Panc1 (cell line): ENCODE measurements around the gene GNAZ. TPM values are rescaled to one million over a fixed set of nuclear protein-coding genes. Genes with fewer than 3 reads are reported as not detected.

ENCODE experiments used
- ATAC-seq: fragments of 200-7000 bp; cut with Tn5 transposase; 2 replicates; pipeline ENCODE4 v1.9.1; 2020; ENCODE audit warnings: mild to moderate bottlenecking, moderate library complexity
- BruUV-seq: library from RNA; stranded (reverse); fragments of 400-500 nt; replicated peaks from 2 replicates; lab custom pipeline; 2021; lab: Mats Ljungman, UMichigan
- CTCF ChIA-PET: fragments of 300-600 bp; sonication (Branson Sonifier 250); formaldehyde crosslinking; loops from one replicate; lab custom pipeline; 2022; ENCODE audit warnings: antibody characterized with exemption; lab: Charles Lee
- POLR2A ChIA-PET: fragments of 300-600 bp; sonication (Branson Sonifier 250); formaldehyde crosslinking; loops from one replicate; lab custom pipeline; 2022; ENCODE audit warnings: antibody characterized with exemption; lab: Charles Lee
- DNase-seq: peaks from one replicate; pipeline ENCODE4 v3.0.0-alpha.2; 2010; ENCODE audit warnings: low read depth, low spot score
- H3K27ac ChIP-seq: 2 replicates; pipeline ENCODE4 v1.5.1; 2011; ENCODE audit warnings: mild to moderate bottlenecking, low read length, inconsistent platforms
- H3K27me3 ChIP-seq: fragments of 200-500 bp; sonication (Bioruptor generic); 2 replicates; pipeline ENCODE4 v1.6.0; 2014; ENCODE audit warnings: low read length, inconsistent platforms; ENCODE audit not compliant: control insufficient read depth, insufficient read depth
- H3K36me3 ChIP-seq: fragments of 200-500 bp; sonication (Bioruptor generic); 2 replicates; pipeline ENCODE4 v1.5.1; 2014; ENCODE audit warnings: inconsistent platforms, mild to moderate bottlenecking, low read length, moderate library complexity; ENCODE audit not compliant: control insufficient read depth, insufficient read depth
- H3K4me1 ChIP-seq: 2 replicates; pipeline ENCODE4 v1.5.1; 2011; ENCODE audit warnings: inconsistent platforms, mild to moderate bottlenecking, low read length, moderate library complexity; ENCODE audit not compliant: control insufficient read depth, insufficient read depth
- H3K4me3 ChIP-seq, 2 experiments: 2 replicates each; pipeline ENCODE4 v1.5.1; 2011 to 2012; ENCODE audit warnings: low read depth in 2 of 2, low read length in 2 of 2, mild to moderate bottlenecking in 2 of 2, inconsistent platforms in 1 of 2, moderate library complexity in 1 of 2
- H3K9me3 ChIP-seq: fragments of 200-500 bp; sonication (Bioruptor generic); 2 replicates; pipeline ENCODE4 v1.5.1; 2014; ENCODE audit warnings: low read depth, mild to moderate bottlenecking, inconsistent platforms, low read length, moderate library complexity; ENCODE audit not compliant: control insufficient read depth, insufficient read depth
- POLR2AphosphoS5 ChIP-seq: IDR thresholded peaks from 2 replicates; pipeline ENCODE4 v1.6.1; 2012; ENCODE audit warnings: mild to moderate bottlenecking, low read depth, low read length, moderate library complexity
- SIN3A ChIP-seq: IDR thresholded peaks from 2 replicates; pipeline ENCODE4 v1.6.1; 2012; ENCODE audit warnings: low read depth, mild to moderate bottlenecking, low read length, moderate library complexity, borderline replicate concordance; ENCODE audit not compliant: insufficient read depth
- TCF7L2 ChIP-seq: IDR thresholded peaks from 2 replicates; pipeline ENCODE4 v1.6.1; 2011; ENCODE audit warnings: mild to moderate bottlenecking, low read depth, low read length, inconsistent platforms
- in situ Hi-C: cut with HindIII; loops from 2 replicates; pipeline ENCODE4 v1.10.0; 2016; ENCODE audit warnings: low sequenced_read_pairs, low pct_unique_long_range_greater_than_20kb
- intact Hi-C: fragments of 100-400 bp; cut with micrococcal nuclease; formaldehyde crosslinking; loops from one replicate; pipeline ENCODE4 v1.10.0; 2022; ENCODE audit not compliant: unreplicated experiment
- total RNA-seq: library from RNA; stranded (reverse); gene quantifications from one replicate; pipeline ENCODE4 v1.2.1, GENCODE V29; 2021; ENCODE audit not compliant: unreplicated experiment
- TF ChIP-seq, protein P1 (sequence below), 2 experiments: IDR thresholded peaks; 2 replicates each; pipeline ENCODE4 v1.6.1; 2011 to 2012; ENCODE audit warnings: low read depth in 2 of 2, control low read depth in 1 of 2, low read length in 1 of 2, mild to moderate bottlenecking in 1 of 2, moderate library complexity in 1 of 2; ENCODE audit not compliant: insufficient read depth in 1 of 2
- TF ChIP-seq, protein P2 (sequence below): fragments of 450-650 bp; IDR thresholded peaks from 2 replicates; pipeline ENCODE4 v1.5.1; 2017; ENCODE audit warnings: mild to moderate bottlenecking

Gene GNAZ
- total RNA-seq, 1 experiment from 2014 or later, result 11.9 TPM

DNA sequence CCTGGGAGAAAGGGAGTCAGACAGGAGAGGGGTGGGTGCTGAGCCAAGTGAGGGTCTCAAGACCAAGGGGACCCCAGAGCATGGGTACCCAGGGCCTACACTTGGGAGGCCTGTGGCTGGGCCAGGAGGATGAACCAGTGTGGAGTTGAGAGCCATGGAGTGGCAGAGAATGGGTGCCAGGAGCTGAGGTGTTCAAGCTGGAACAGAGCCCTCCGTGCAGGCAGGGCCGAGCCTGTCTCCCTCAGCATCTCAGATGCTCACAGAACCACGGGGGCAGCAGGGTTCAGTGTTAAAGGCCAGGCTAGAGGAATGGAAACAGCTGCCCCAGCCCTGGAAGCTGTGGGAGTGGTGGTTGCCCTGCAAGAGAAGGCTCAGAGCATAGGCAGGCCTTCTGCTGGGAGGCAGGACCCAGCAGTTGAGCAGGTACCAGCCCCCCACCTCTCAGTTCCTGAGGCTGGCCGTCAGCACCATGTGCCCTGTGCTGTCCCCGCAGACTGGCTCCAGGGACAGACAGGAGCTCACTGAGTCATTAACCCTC is 39.2 kb downstream of the GNAZ start:
- no peak for ATAC-seq
- DNase-seq, result no peak
- ChIA-PET POLR2A (no interaction called here), CTCF (no interaction called here)
- Histone ChIP-seq H3K36me3 (no peaks in the 10 kb centered on the region), H3K27me3 (no peaks in the 10 kb centered on the region), H3K27ac (no peak overlapping the region), H3K4me3 (no peak overlapping the region), H3K9me3 (no peaks in the 10 kb centered on the region), H3K4me1 (no peaks in the 10 kb centered on the region)
- no TSS peak for BruUV-seq
- intact Hi-C loops (no loop called here), in situ Hi-C loops (no loop called here)
- TF ChIP-seq, protein P1, sequence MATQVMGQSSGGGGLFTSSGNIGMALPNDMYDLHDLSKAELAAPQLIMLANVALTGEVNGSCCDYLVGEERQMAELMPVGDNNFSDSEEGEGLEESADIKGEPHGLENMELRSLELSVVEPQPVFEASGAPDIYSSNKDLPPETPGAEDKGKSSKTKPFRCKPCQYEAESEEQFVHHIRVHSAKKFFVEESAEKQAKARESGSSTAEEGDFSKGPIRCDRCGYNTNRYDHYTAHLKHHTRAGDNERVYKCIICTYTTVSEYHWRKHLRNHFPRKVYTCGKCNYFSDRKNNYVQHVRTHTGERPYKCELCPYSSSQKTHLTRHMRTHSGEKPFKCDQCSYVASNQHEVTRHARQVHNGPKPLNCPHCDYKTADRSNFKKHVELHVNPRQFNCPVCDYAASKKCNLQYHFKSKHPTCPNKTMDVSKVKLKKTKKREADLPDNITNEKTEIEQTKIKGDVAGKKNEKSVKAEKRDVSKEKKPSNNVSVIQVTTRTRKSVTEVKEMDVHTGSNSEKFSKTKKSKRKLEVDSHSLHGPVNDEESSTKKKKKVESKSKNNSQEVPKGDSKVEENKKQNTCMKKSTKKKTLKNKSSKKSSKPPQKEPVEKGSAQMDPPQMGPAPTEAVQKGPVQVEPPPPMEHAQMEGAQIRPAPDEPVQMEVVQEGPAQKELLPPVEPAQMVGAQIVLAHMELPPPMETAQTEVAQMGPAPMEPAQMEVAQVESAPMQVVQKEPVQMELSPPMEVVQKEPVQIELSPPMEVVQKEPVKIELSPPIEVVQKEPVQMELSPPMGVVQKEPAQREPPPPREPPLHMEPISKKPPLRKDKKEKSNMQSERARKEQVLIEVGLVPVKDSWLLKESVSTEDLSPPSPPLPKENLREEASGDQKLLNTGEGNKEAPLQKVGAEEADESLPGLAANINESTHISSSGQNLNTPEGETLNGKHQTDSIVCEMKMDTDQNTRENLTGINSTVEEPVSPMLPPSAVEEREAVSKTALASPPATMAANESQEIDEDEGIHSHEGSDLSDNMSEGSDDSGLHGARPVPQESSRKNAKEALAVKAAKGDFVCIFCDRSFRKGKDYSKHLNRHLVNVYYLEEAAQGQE (IDR thresholded peaks at IDR 0.05; ENCODE audit: insufficient read depth in 1 of 2, low read depth in 2 of 2, low read length in 1 of 2), result no peak
- TF ChIP-seq SIN3A, result no peak
- TF ChIP-seq TCF7L2, result no peak
- TF ChIP-seq, protein P2, sequence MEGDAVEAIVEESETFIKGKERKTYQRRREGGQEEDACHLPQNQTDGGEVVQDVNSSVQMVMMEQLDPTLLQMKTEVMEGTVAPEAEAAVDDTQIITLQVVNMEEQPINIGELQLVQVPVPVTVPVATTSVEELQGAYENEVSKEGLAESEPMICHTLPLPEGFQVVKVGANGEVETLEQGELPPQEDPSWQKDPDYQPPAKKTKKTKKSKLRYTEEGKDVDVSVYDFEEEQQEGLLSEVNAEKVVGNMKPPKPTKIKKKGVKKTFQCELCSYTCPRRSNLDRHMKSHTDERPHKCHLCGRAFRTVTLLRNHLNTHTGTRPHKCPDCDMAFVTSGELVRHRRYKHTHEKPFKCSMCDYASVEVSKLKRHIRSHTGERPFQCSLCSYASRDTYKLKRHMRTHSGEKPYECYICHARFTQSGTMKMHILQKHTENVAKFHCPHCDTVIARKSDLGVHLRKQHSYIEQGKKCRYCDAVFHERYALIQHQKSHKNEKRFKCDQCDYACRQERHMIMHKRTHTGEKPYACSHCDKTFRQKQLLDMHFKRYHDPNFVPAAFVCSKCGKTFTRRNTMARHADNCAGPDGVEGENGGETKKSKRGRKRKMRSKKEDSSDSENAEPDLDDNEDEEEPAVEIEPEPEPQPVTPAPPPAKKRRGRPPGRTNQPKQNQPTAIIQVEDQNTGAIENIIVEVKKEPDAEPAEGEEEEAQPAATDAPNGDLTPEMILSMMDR, result no peak
- TF ChIP-seq POLR2AphosphoS5, result no peak

GRCh38 chr22:23110190-23110921 is 40.0 kb downstream of the GNAZ start:
- ChIA-PET CTCF (no interaction called here), POLR2A (no interaction called here)
- DNase-seq (no peak), ATAC-seq (no peak)
- no peaks in the 10 kb centered on the region for H3K4me1 ChIP-seq
- no peaks in the 10 kb centered on the region for H3K36me3 ChIP-seq
- intact Hi-C loops (no loop called here), in situ Hi-C loops (no loop called here)
- H3K27ac ChIP-seq, result no peak overlapping the region
- no TSS peak for BruUV-seq
- H3K9me3 ChIP-seq, result no peaks in the 10 kb centered on the region
- TF ChIP-seq, protein P1 (IDR thresholded peaks at IDR 0.05; ENCODE audit: insufficient read depth in 1 of 2, low read depth in 2 of 2, low read length in 1 of 2), result no peak
- TF ChIP-seq TCF7L2 (no peak), POLR2AphosphoS5 (no peak), SIN3A (no peak)
- TF ChIP-seq, protein P2, result no peak
- H3K27me3 ChIP-seq, result no peaks in the 10 kb centered on the region
- no peak overlapping the region for H3K4me3 ChIP-seq
